Activated naive CD4-positive, alpha-beta T cell treated with anti-CD3 and anti-CD28 coated beads, Interleukin-2, amount 10 ng/mL, durations not matched to agents 7 days and 5 days (primary cell): ENCODE results near the gene CSTPP1.
A peak's percentile ranks its signal among the peaks of the same experiment; 100 is the strongest.

Experiments
- CTCF ChIA-PET: fragments of 350-600 bp; sonication (Branson Sonifier 250); formaldehyde crosslinking; loops from one replicate; lab custom pipeline; 2021; ENCODE audit warnings: antibody characterized with exemption; lab: Charles Lee
- DNase-seq: peaks from one replicate; pipeline ENCODE4 v3.0.0-alpha.2; 2020
- H3K27ac Mint-ChIP-seq: one replicate; pipeline ENCODE4 v1.8.0; 2021; ENCODE audit warnings: mild to moderate bottlenecking, moderate library complexity, mixed read lengths
- H3K27me3 Mint-ChIP-seq: one replicate; pipeline ENCODE4 v1.8.0; 2021; ENCODE audit warnings: mild to moderate bottlenecking, mixed read lengths
- H3K36me3 Mint-ChIP-seq: one replicate; pipeline ENCODE4 v1.8.0; 2021; ENCODE audit warnings: mixed read lengths
- H3K4me1 Mint-ChIP-seq: one replicate; pipeline ENCODE4 v1.8.0; 2021; ENCODE audit warnings: mixed read lengths
- H3K4me3 Mint-ChIP-seq: one replicate; pipeline ENCODE4 v1.8.0; 2021; ENCODE audit warnings: mild to moderate bottlenecking, moderate library complexity, mixed read lengths
- H3K9me3 Mint-ChIP-seq: one replicate; pipeline ENCODE4 v1.8.0; 2021; ENCODE audit warnings: mixed read lengths

Gene CSTPP1

DNA sequence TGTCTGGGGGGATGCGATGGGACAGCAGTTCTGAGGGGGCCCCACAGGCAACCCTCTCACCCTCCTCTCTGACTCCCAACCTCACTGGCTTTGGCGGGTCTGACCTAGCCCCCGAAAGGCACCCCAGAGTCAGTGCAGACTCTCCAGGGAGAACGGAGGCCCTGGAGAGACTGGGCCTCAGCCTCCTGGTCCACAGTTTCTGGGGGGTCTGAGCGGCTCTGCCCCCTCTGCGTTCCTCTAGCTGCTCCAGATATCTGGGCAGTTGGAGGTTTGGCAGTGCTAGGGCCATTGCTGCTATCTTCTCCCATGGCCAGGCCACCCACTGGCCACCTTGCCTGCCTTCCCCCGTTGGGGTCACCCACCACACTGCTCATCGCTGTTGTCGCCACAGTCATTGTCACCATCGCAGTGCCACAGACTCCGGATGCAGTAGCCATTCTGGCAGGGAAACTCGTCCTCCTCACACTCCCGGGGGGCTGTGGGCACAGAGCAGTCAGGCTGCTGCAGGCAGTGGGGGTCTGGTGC is 37.0 kb upstream of the CSTPP1 start:
- Mint-ChIP-seq H3K4me3 (no peak overlapping the region), H3K27ac (no peak overlapping the region), H3K36me3 (no peaks in the 10 kb centered on the region)

DNA sequence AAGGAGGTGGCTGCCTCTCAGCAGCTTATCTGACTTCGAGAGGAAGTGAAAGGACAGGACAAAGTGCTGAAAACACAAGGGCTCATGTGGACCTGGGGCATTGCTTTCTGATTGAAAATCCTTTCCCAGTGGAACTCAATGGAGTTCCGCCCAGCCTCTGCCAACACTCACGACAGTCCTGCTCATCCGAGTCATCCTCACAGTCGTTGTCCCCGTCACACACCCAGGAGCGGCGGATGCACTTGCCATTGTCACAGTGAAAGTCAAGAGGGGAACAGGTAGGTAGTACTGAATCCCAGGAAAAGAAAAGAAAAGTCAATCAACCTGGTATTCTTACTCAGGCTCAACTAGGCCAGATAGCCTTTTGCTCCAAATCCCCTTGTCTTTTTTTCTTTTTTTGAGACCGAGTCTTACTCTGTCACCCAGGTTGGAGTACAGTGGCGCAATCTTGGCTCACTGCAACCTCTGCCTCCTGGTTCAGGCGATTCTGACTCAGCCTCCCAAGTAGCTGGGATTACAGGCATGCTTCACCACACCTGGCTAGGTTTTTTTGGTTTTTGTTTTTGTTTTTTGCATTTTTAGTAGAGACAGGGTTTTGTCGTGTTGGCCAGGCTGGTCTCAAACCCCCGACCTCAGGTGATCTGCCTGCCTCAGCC is 36.3 kb upstream of the CSTPP1 start:
- Mint-ChIP-seq H3K4me3 (no peak overlapping the region), H3K9me3 (no peaks in the 10 kb centered on the region), H3K36me3 (no peaks in the 10 kb centered on the region), H3K4me1 (no peaks in the 10 kb centered on the region), H3K27ac (no peak overlapping the region), H3K27me3 (peaks cover 39% of the 10 kb centered on the region)
- CTCF ChIA-PET: interaction anchor here (1.0 kb wide), 1 partner anchor 254 kb away, joined by 3 read pairs; no protein-coding TSS in a partner anchor
- DNase-seq: no peak

More for the DNA sequence above, 37.0 kb upstream of the CSTPP1 start:
- Mint-ChIP-seq H3K9me3 (no peaks in the 10 kb centered on the region), H3K4me1 (no peaks in the 10 kb centered on the region), H3K27me3 (peaks cover 33% of the 10 kb centered on the region)
- CTCF ChIA-PET: interaction anchor here (1.0 kb wide), 1 partner anchor 255 kb away, joined by 3 read pairs; no protein-coding TSS in a partner anchor
- no peak for DNase-seq

DNA sequence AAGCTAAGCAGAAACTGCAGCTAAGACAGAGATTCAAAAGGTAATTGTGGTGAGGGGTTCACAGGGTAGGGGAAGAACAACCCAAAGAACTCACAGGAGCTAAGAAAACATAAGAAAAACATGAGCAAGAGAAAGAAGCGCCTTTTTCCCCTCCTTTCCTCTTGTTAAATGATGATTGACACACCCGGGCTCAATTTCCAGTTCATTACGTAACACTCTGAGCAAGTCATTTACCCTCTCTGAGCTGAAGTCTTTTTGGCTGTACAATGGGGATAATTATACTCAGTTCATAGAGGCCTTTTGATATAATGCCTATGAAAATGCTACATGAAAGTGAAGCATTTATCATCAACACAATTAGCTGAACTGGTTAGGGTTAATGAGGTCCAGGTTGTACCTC is 35.4 kb upstream of the CSTPP1 start:
- Mint-ChIP-seq H3K36me3 (no peaks in the 10 kb centered on the region), H3K4me3 (no peak overlapping the region), H3K27ac (no peak overlapping the region), H3K27me3 (peaks cover 41% of the 10 kb centered on the region), H3K4me1 (no peaks in the 10 kb centered on the region), H3K9me3 (no peaks in the 10 kb centered on the region)
- CTCF ChIA-PET: interaction anchor here (1.3 kb wide), 1 partner anchor 251 kb away, joined by 3 read pairs; no protein-coding TSS in a partner anchor
- DNase-seq: no peak

DNA sequence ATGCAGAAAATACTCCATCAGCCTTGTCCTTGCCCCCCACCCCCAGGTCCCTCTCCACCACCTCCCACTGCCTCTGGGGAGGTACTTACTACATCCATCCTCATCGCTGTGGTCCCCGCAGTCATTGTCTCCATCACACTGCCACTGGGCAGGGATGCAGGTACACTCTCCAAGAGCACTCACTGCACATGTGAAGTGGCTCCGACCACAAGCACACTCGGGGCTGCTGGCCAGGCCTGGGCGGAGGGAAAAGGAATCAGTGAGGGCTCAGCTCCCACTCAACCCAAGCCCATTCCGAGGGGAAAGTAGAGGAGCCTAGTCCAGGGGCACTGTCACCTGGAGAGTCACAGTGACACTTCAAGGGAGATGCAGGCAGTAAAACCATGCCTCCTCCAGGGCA is 33.9 kb upstream of the CSTPP1 start:
- CTCF ChIA-PET: no interaction called here
- no peaks in the 10 kb centered on the region for H3K4me1 Mint-ChIP-seq
- no peak overlapping the region for H3K4me3 Mint-ChIP-seq
- no peak for DNase-seq
- H3K27me3 Mint-ChIP-seq: peaks cover 49% of the 10 kb centered on the region
- H3K27ac Mint-ChIP-seq: no peak overlapping the region
- no peaks in the 10 kb centered on the region for H3K36me3 Mint-ChIP-seq
- H3K9me3 Mint-ChIP-seq: no peaks in the 10 kb centered on the region

DNA sequence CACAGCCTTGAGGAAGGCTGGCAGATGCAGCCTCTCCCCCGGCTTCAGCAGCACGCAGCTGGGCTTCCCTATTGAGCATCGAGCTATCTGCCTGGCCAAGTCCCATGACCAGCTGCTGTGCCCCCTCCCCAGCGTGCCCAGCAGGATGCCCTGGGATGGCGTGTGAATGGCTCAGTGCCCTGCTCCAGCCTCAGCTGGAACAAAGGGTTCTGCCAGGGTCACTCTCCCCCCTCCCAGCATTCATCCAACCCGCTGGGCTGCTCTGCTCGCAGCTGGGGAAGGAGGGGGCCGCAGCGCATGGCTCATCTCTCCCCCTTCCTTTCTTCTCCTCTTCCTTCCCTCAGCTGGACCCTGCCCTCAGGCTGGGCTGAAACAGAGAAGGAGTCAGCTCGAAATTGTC is 32.7 kb upstream of the CSTPP1 start:
- Mint-ChIP-seq H3K27me3 (peaks cover 45% of the 10 kb centered on the region), H3K27ac (no peak overlapping the region), H3K9me3 (no peaks in the 10 kb centered on the region), H3K4me3 (no peak overlapping the region), H3K36me3 (no peaks in the 10 kb centered on the region), H3K4me1 (no peaks in the 10 kb centered on the region)
- CTCF ChIA-PET: interaction anchor here (1.0 to 1.6 kb wide), 3 partner anchors 9 to 257 kb away, joined by 3 to 4 read pairs (median 4); no protein-coding TSS in a partner anchor
- no peak for DNase-seq

DNA sequence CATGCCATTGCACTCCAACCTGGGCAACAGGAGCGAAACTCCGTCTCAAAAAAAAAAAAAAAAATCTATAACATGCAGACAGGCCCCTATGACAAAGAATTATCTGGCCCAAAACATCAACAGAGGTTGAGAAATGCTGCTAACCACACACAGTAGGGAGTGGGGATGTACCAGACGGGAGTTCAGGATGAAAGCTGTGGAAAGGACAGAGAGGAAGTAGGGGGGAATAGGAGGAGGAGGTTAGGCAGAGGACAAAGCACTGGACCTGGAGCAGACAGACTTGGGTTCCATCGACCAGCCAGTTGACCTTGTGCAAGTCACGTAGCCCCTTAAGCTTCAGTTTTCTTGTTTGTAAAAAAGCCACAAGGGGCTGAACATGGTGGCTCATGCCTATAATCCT is 30.8 kb upstream of the CSTPP1 start:
- DNase-seq: no peak
- Mint-ChIP-seq H3K27me3 (peaks cover 48% of the 10 kb centered on the region), H3K9me3 (no peaks in the 10 kb centered on the region), H3K27ac (no peak overlapping the region), H3K4me3 (no peak overlapping the region), H3K4me1 (no peaks in the 10 kb centered on the region), H3K36me3 (no peaks in the 10 kb centered on the region)
- CTCF ChIA-PET: interaction anchor here (1.2 to 2.8 kb wide), 2 partner anchors 9 to 247 kb away, joined by 4 to 7 read pairs; no protein-coding TSS in a partner anchor

DNA sequence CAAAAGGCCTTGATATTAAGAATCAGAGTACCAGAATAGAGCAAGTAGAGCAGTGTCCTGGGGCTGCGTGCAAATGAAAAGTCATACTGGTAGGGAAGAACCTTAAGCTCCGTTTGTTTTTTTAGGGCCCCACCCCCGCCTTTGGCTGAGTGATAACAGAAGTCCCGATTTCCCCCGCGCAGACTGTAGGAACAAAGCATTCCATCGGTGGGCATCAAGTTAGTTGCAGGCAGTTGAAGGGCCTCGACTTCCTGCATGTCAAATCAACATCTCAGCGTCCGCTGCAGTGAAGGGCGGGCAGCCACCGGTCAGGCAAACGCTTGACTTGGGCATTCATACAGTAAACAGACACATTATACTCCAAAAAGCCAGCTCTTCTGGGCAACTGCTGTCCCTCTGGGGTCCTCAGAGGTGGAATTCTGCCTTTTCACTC is 29.9 kb upstream of the CSTPP1 start:
- H3K27me3 Mint-ChIP-seq: peaks cover 55% of the 10 kb centered on the region

DNA sequence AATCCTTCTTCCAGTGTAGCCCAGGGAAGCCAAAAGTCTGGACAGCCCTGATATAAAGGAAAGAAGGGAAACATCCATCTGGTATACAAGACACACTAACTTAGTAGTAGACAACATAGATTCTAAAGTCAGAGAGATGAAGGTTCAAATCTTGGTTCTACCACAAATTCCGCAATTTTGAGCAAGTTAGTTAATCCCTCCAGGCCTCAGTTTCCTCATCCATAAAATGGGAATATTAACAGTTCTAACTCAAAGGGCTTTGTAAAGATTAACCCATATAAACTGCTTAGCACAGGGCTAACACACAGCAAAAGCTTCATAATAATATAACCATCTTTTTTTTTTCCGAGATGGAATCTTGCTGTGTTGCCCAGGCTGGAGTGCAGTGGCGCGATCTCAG is 29.0 kb upstream of the CSTPP1 start:
- no peak overlapping the region for H3K4me3 Mint-ChIP-seq
- no peak for DNase-seq
- peaks cover 64% of the 10 kb centered on the region for H3K27me3 Mint-ChIP-seq
- CTCF ChIA-PET: interaction anchor here (0.6 to 1.5 kb wide), 3 partner anchors 245 to 258 kb away, joined by 3 to 6 read pairs (median 3); no protein-coding TSS in a partner anchor
- H3K36me3 Mint-ChIP-seq: no peaks in the 10 kb centered on the region
- H3K4me1 Mint-ChIP-seq: peaks cover under 1% of the 10 kb centered on the region
- no peaks in the 10 kb centered on the region for H3K9me3 Mint-ChIP-seq
- H3K27ac Mint-ChIP-seq: no peak overlapping the region

More for the DNA sequence above, 29.9 kb upstream of the CSTPP1 start:
- Mint-ChIP-seq H3K9me3 (no peaks in the 10 kb centered on the region), H3K4me3 (no peak overlapping the region), H3K27ac (no peak overlapping the region), H3K4me1 (no peaks in the 10 kb centered on the region), H3K36me3 (no peaks in the 10 kb centered on the region)
- CTCF ChIA-PET: interaction anchor here (1.2 to 2.8 kb wide), 3 partner anchors 10 to 247 kb away, joined by 4 to 7 read pairs (median 6); no protein-coding TSS in a partner anchor
- no peak for DNase-seq

DNA sequence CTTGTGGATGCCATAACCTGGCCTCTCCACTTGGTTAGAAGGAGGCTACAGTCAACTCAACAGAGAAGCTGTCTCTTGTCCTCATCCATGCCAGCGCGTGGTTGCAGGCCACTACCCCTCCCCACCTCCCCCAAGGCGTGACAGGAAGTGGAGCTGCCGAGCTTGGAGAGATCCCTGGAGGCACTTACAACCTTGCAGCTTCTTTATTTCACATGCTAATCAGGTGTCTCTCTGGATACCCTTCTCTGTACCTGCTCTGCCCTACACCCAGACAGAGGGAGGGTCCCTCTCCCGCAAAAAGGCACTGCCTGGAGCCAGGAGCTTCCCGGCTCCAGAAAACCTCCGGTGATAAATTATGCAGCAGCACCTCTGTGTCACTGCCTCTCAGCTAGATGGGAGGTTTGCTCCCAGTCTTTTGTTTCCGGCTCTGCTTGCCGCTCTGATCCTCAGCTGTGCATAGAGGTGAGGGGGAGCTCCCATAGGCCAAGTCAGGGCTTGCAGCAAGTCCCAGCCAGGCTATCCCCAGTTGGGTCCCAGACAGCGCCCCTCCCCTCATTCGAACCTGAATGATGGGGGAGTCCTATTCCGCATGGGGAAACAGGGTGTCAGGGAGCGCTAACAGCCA is 23.9 kb upstream of the CSTPP1 start:
- peaks cover 75% of the 10 kb centered on the region for H3K27me3 Mint-ChIP-seq
- H3K27ac Mint-ChIP-seq: no peak overlapping the region
- H3K4me1 Mint-ChIP-seq: peaks cover 16% of the 10 kb centered on the region
- H3K36me3 Mint-ChIP-seq: no peaks in the 10 kb centered on the region
- CTCF ChIA-PET: interaction anchor here (3.7 kb wide), 1 partner anchor 241 kb away, joined by 22 read pairs; no protein-coding TSS in a partner anchor
- no peak overlapping the region for H3K4me3 Mint-ChIP-seq
- no peaks in the 10 kb centered on the region for H3K9me3 Mint-ChIP-seq
- no peak for DNase-seq

DNA sequence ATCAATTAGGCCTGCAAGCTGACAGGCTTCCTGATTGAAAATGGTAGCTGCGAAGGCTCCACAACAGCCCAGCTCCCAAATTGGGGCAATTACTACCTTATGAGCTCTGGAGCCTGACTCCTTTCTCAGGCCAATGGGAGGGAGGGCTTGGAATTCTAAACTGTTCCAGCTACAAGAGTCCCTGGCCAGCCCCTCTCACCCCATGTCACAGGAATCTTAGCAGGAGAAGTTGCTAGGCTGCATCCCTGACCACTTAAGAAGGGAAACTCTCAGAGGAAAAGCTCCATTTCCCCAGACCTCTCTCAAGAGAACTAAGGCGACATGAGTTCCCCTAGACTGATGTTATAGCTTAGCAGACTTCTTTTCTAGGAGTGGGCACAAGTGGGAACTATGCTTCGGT is 23.1 kb upstream of the CSTPP1 start:
- Mint-ChIP-seq H3K27me3 (peaks cover 80% of the 10 kb centered on the region), H3K36me3 (no peaks in the 10 kb centered on the region), H3K9me3 (no peaks in the 10 kb centered on the region), H3K4me1 (peaks cover 18% of the 10 kb centered on the region), H3K4me3 (no peak overlapping the region), H3K27ac (no peak overlapping the region)
- CTCF ChIA-PET: interaction anchor here (1.4 to 3.7 kb wide), 2 partner anchors 17 to 241 kb away, joined by 5 to 22 read pairs; no protein-coding TSS in a partner anchor
- DNase-seq: no peak

DNA sequence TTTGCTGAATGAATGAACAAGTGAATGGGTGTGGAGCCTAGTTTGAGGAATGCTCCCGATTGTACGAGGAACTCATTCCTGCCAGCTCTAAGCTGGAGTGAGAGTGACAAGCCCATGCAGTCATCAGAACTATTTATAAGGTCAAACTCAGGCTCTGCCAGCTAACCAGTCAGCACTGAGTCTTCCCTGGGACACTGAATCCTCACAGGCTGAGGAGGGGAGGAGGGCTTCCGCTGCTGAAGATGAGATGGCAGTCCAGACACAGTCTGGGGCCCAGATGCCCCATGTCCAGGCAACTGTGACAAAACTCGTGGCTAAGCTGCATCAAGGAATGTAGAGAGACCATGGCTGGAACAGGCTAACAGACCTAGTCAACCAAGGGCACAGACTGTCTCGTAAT is 22.2 kb upstream of the CSTPP1 start:
- H3K4me3 Mint-ChIP-seq: no peak overlapping the region

DNA sequence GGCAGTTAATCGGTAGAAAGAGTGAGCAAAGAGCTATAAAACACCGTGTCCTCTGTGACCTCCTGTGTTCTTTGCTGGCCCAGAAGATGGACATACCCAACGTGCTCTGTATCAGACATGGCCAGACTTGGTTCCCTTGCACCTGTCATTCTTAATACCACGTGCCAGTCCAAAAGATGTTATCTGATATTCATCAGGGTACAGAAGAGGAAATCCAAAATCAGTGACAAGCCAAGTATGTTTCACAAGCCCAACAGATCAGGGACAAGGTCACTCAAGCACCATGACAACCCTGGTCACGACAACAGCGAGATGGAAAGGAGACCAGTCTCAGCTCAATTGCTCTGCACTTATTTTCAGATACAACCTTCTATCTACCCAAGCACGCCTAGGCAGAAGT is 21.7 kb upstream of the CSTPP1 start:
- H3K27me3 Mint-ChIP-seq: peaks cover 91% of the 10 kb centered on the region
- no peaks in the 10 kb centered on the region for H3K9me3 Mint-ChIP-seq
- no peaks in the 10 kb centered on the region for H3K36me3 Mint-ChIP-seq
- H3K4me1 Mint-ChIP-seq: peaks cover 31% of the 10 kb centered on the region
- CTCF ChIA-PET: interaction anchor here (3.7 kb wide), 1 partner anchor 239 kb away, joined by 22 read pairs; no protein-coding TSS in a partner anchor
- H3K4me3 Mint-ChIP-seq: no peak overlapping the region
- no peak for DNase-seq
- no peak overlapping the region for H3K27ac Mint-ChIP-seq

More for the DNA sequence above, 22.2 kb upstream of the CSTPP1 start:
- Mint-ChIP-seq H3K27ac (no peak overlapping the region), H3K9me3 (no peaks in the 10 kb centered on the region), H3K36me3 (no peaks in the 10 kb centered on the region), H3K4me1 (peaks cover 26% of the 10 kb centered on the region), H3K27me3 (peaks cover 86% of the 10 kb centered on the region)
- no peak for DNase-seq
- CTCF ChIA-PET: interaction anchor here (1.4 to 3.7 kb wide), 2 partner anchors 18 to 240 kb away, joined by 5 to 22 read pairs; no protein-coding TSS in a partner anchor

DNA sequence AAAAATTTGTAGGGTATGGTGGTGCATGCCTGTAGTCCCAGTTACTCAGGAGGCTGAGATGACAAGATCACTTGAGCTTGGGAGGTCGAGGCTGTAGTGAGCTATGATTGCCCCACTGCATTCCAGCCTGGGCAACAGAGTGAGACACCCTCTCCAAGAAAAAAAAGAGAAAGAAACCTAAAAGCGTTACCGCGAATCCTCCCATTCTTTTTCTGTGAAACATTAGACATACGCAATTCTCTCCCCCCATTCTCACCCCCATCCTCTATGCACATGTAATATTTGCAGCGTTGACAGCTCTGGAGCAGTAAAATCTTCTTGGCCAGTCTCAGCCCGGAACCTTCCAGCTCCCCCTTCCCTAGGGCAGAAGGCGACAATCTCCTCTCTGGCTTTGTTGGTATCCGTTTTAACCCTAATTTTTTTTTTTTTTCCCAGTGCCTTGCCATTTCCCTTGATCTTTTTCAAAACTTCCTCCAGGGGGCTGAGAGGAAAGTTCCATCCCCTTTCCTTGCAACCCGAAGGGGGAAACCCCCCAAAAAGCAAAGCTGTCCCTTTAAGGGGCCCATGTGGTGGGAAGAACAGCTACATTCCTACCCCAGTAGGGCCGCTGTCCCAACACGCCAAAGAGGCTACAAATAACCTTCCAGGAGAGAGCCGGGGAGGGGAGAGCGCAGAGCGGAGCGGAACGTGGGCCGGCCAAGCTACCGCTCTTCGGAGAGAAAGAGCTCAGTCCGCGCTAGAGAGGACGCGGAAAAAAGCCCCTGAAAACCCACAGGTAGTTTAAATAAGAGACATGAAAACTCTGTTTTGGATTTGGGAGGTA is 20.1 kb upstream of the CSTPP1 start:
- no peaks in the 10 kb centered on the region for H3K9me3 Mint-ChIP-seq
- CTCF ChIA-PET: interaction anchor here (0.7 to 2.1 kb wide), 4 partner anchors 29 to 242 kb away, joined by 3 to 21 read pairs (median 3); no protein-coding TSS in a partner anchor
- no peaks in the 10 kb centered on the region for H3K36me3 Mint-ChIP-seq
- no peak overlapping the region for H3K27ac Mint-ChIP-seq
- H3K4me3 Mint-ChIP-seq: peak overlapping the region; percentile 29
- peaks cover 95% of the 10 kb centered on the region for H3K27me3 Mint-ChIP-seq
- DNase-seq: peak; percentile 24
- peaks cover 32% of the 10 kb centered on the region for H3K4me1 Mint-ChIP-seq
